GM12878 (cell line): Measurements from ENCODE around the gene MEAK7. TPM values are rescaled to one million over a fixed set of nuclear protein-coding genes. Genes with fewer than 3 reads are reported as not detected.

ENCODE experiments used
- BCL3 ChIP-seq: IDR thresholded peaks from 2 replicates; pipeline ENCODE4 v1.6.1; 2011; ENCODE audit warnings: borderline replicate concordance, low read depth, mild to moderate bottlenecking, moderate library complexity, low read length; ENCODE audit not compliant: insufficient read depth, poor library complexity, severe bottlenecking
- BMI1 ChIP-seq: fragments of 450-650 bp; IDR thresholded peaks from 2 replicates; pipeline ENCODE4 v1.6.1; 2016; ENCODE audit warnings: mild to moderate bottlenecking, moderate library complexity, borderline replicate concordance
- BRCA1 ChIP-seq: IDR thresholded peaks from 2 replicates; pipeline ENCODE4 v1.6.1; 2011; ENCODE audit warnings: low read depth, low read length, improper control_type of control experiment
- CEBPB ChIP-seq, 2 experiments: fragments of 150-350 bp in 1 of 2; IDR thresholded peaks; 2 replicates each; pipeline ENCODE4 v1.6.1; 2012 to 2014; ENCODE audit warnings: low read depth in 2 of 2, low read length in 2 of 2, borderline replicate concordance in 1 of 2, inconsistent platforms in 1 of 2
- CREM ChIP-seq: IDR thresholded peaks from 2 replicates; pipeline ENCODE4 v1.6.1; 2014; ENCODE audit warnings: antibody characterized with exemption, low read depth
- DPF2 ChIP-seq: fragments of 450-650 bp; IDR thresholded peaks from 2 replicates; pipeline ENCODE4 v1.6.1; 2017; ENCODE audit warnings: mild to moderate bottlenecking
- EGR1 ChIP-seq, 2 experiments: IDR thresholded peaks; 1 replicate in 1 of 2; 2 replicates in 1 of 2; pipeline ENCODE4 v1.6.1; 2011 to 2012; ENCODE audit warnings: low read depth in 2 of 2, low read length in 2 of 2, borderline replicate concordance in 1 of 2, mild to moderate bottlenecking in 1 of 2, moderate library complexity in 1 of 2
- ELK1 ChIP-seq: IDR thresholded peaks from 2 replicates; pipeline ENCODE4 v1.6.1; 2012; ENCODE audit warnings: low read depth, low read length, improper control_type of control experiment
- ETV6 ChIP-seq, 2 experiments: fragments of 450-650 bp in 1 of 2; IDR thresholded peaks in 1 of 2; conservative IDR thresholded peaks in 1 of 2; 2 replicates each; pipeline ENCODE4 v1.6.1; 2014; ENCODE audit warnings: antibody characterized with exemption in 1 of 2, borderline replicate concordance in 1 of 2, low read depth in 1 of 2, mild to moderate bottlenecking in 1 of 2, moderate library complexity in 1 of 2
- EZH2 ChIP-seq: IDR thresholded peaks from 2 replicates; pipeline ENCODE4 v1.6.1; 2012; ENCODE audit warnings: low read depth, mild to moderate bottlenecking, control low read depth, inconsistent platforms, low read length, borderline replicate concordance; ENCODE audit not compliant: control insufficient read depth
- FOXM1 ChIP-seq: IDR thresholded peaks from 2 replicates; pipeline ENCODE4 v1.6.1; 2012; ENCODE audit warnings: low read depth, mild to moderate bottlenecking, inconsistent platforms, low read length, moderate library complexity
- GATAD2B ChIP-seq: fragments of 450-650 bp; conservative IDR thresholded peaks from 2 replicates; pipeline ENCODE4 v1.6.1; 2017; ENCODE audit warnings: low read depth, mild to moderate bottlenecking, moderate library complexity
- KDM1A ChIP-seq: fragments of 200-600 bp; sonication (generic); IDR thresholded peaks from 2 replicates; pipeline ENCODE4 v1.6.1; 2016; ENCODE audit warnings: borderline replicate concordance
- MXI1 ChIP-seq: fragments of 150-350 bp; IDR thresholded peaks from 2 replicates; pipeline ENCODE4 v1.6.1; 2011; ENCODE audit warnings: low read depth, mild to moderate bottlenecking, inconsistent platforms, low read length, improper control_type of control experiment
- NFYA ChIP-seq: IDR thresholded peaks from 2 replicates; pipeline ENCODE4 v1.6.1; 2011; ENCODE audit warnings: low read depth, mild to moderate bottlenecking, low read length, improper control_type of control experiment, borderline replicate concordance
- NR2F1 ChIP-seq: fragments of 450-650 bp; conservative IDR thresholded peaks from 2 replicates; pipeline ENCODE4 v1.6.1; 2017; ENCODE audit warnings: mild to moderate bottlenecking
- NRF1 ChIP-seq: conservative IDR thresholded peaks from 2 replicates; pipeline ENCODE4 v1.6.1; 2011; ENCODE audit warnings: mild to moderate bottlenecking, low read depth, low read length, improper control_type of control experiment
- PAX5 ChIP-seq: IDR thresholded peaks from 2 replicates; pipeline ENCODE4 v1.6.1; 2011; ENCODE audit warnings: low read depth, low read length, borderline replicate concordance
- SPI1 ChIP-seq: IDR thresholded peaks from 2 replicates; pipeline ENCODE4 v1.6.1; 2011; ENCODE audit warnings: low read depth, mild to moderate bottlenecking, low read length, moderate library complexity, borderline replicate concordance; ENCODE audit not compliant: insufficient read depth
- SREBF1 ChIP-seq: IDR thresholded peaks from 2 replicates; pipeline ENCODE4 v1.6.1; 2012; ENCODE audit warnings: mild to moderate bottlenecking, low read length
- SREBF2 ChIP-seq: IDR thresholded peaks from 2 replicates; pipeline ENCODE4 v1.6.1; 2012; ENCODE audit warnings: mild to moderate bottlenecking, low read length
- TAF1 ChIP-seq: IDR thresholded peaks from 2 replicates; pipeline ENCODE4 v1.6.1; 2011; ENCODE audit warnings: mild to moderate bottlenecking, low read depth, low read length, borderline replicate concordance
- TCF7 ChIP-seq: IDR thresholded peaks from 2 replicates; pipeline ENCODE4 v1.6.1; 2014; ENCODE audit warnings: antibody characterized with exemption, borderline replicate concordance
- ZNF207 ChIP-seq: fragments of 450-650 bp; IDR thresholded peaks from 2 replicates; pipeline ENCODE4 v1.6.1; 2014; ENCODE audit warnings: antibody characterized with exemption, mild to moderate bottlenecking, borderline replicate concordance
- ZNF24 ChIP-seq: fragments of 450-650 bp; IDR thresholded peaks from 2 replicates; pipeline ENCODE4 v1.6.1; 2017; ENCODE audit warnings: antibody characterized with exemption, mild to moderate bottlenecking
- ZSCAN29 ChIP-seq: fragments of 450-650 bp; IDR thresholded peaks from 2 replicates; pipeline ENCODE4 v1.6.1; 2017; ENCODE audit warnings: mild to moderate bottlenecking, moderate library complexity
- polyA plus RNA-seq, 11 experiments: library from polyadenylated mRNA; depleted of rRNA in 4 of 11; unstranded in 6 of 11; stranded (reverse) in 5 of 11; fragments of >200 nt; fragmentation: Nextera tagmentation in 4 of 11; fragmentation: Illumina TruSeq in 1 of 11; extraction: Ambion mirVana in 4 of 11; extraction: Trizol in 1 of 11; gene quantifications; 1 replicate in 1 of 11; 2 replicates in 10 of 11; pipeline versions ENCODE4 v1.2.1 to v1.2.3, GENCODE V29; 2011 to 2016; ENCODE audit warnings: inconsistent platforms in 2 of 11, missing spikeins in 2 of 11, low read depth in 1 of 11
- total RNA-seq, 4 experiments: library from RNA; depleted of rRNA in 3 of 4; stranded (reverse); fragments of >200 nt in 3 of 4; fragmentation: Illumina TruSeq in 1 of 4; extraction: Trizol in 1 of 4; gene quantifications; 2 replicates each; pipeline versions ENCODE4 v1.2.1 to v1.2.3, GENCODE V29; 2013 to 2021
- TF ChIP-seq, protein P1 (sequence below): IDR thresholded peaks from 2 replicates; pipeline ENCODE4 v1.6.1; 2012; ENCODE audit warnings: low read length, inconsistent platforms
- TF ChIP-seq, protein P2 (sequence below): IDR thresholded peaks from 2 replicates; pipeline ENCODE4 v1.6.1; 2011; ENCODE audit warnings: low read depth, low read length, improper control_type of control experiment, borderline replicate concordance

MEAK7 gene
- total and polyA plus RNA-seq, 10 of the 15 experiments (the other 5 are each of a cell fraction or from before 2014, with no cell fraction given): 1.4 to 11.9 (median 6.4) TPM

- TF ChIP-seq SPI1 (peak; percentile 48; the same call in 1 of the 2 replicates), ZNF207 (no peak), ZNF24 (no peak), BMI1 (no peak), GATAD2B (peak; percentile 61), FOXM1 (0 out of 2 replicates have a peak, but pooled peaks have one; percentile 24), NR2F1 (peak; percentile 56), SREBF2 (no peak), EZH2 (no peak), DPF2 (peak; percentile 62), BRCA1 (no peak), KDM1A (no peak), TAF1 (no peak), TCF7 (no peak), PAX5 (peak; percentile 73), EGR1 (IDR thresholded peaks at IDR 0.05; ENCODE audit: borderline replicate concordance in 1 of 2, low read depth in 2 of 2, low read length in 2 of 2) (no peak), ZSCAN29 (no peak), SREBF1 (no peak), NRF1 (no peak), MXI1 (no peak), ELK1 (no peak), ETV6 (conservative IDR thresholded peaks at IDR 0.05 in 1 of 2, IDR thresholded peaks at IDR 0.05 in 1 of 2; ENCODE audit: borderline replicate concordance in 1 of 2, low read depth in 1 of 2) (no peak; a peak in 1 of 4 replicates), BCL3 (no peak), CEBPB (IDR thresholded peaks at IDR 0.05; ENCODE audit: borderline replicate concordance in 1 of 2, low read depth in 2 of 2, low read length in 2 of 2) (no peak), CREM (no peak), NFYA (no peak)
- TF ChIP-seq, protein P1, sequence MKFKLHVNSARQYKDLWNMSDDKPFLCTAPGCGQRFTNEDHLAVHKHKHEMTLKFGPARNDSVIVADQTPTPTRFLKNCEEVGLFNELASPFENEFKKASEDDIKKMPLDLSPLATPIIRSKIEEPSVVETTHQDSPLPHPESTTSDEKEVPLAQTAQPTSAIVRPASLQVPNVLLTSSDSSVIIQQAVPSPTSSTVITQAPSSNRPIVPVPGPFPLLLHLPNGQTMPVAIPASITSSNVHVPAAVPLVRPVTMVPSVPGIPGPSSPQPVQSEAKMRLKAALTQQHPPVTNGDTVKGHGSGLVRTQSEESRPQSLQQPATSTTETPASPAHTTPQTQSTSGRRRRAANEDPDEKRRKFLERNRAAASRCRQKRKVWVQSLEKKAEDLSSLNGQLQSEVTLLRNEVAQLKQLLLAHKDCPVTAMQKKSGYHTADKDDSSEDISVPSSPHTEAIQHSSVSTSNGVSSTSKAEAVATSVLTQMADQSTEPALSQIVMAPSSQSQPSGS: peak; percentile 19; the same call in 1 of the 2 replicates
- TF ChIP-seq, protein P2, sequence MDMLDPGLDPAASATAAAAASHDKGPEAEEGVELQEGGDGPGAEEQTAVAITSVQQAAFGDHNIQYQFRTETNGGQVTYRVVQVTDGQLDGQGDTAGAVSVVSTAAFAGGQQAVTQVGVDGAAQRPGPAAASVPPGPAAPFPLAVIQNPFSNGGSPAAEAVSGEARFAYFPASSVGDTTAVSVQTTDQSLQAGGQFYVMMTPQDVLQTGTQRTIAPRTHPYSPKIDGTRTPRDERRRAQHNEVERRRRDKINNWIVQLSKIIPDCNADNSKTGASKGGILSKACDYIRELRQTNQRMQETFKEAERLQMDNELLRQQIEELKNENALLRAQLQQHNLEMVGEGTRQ: no peak
Observed at GRCh38 chr16:84519855-84520254, 15.4 kb upstream of the MEAK7 start (continued).
